ENCODE data around the gene TUT4.
"Not testable (repeated sequence)": the region's sequence is repeated elsewhere in the genome, so short reads cannot be mapped to it uniquely, and the experiment has no call there.

Gene TUT4, protein sequence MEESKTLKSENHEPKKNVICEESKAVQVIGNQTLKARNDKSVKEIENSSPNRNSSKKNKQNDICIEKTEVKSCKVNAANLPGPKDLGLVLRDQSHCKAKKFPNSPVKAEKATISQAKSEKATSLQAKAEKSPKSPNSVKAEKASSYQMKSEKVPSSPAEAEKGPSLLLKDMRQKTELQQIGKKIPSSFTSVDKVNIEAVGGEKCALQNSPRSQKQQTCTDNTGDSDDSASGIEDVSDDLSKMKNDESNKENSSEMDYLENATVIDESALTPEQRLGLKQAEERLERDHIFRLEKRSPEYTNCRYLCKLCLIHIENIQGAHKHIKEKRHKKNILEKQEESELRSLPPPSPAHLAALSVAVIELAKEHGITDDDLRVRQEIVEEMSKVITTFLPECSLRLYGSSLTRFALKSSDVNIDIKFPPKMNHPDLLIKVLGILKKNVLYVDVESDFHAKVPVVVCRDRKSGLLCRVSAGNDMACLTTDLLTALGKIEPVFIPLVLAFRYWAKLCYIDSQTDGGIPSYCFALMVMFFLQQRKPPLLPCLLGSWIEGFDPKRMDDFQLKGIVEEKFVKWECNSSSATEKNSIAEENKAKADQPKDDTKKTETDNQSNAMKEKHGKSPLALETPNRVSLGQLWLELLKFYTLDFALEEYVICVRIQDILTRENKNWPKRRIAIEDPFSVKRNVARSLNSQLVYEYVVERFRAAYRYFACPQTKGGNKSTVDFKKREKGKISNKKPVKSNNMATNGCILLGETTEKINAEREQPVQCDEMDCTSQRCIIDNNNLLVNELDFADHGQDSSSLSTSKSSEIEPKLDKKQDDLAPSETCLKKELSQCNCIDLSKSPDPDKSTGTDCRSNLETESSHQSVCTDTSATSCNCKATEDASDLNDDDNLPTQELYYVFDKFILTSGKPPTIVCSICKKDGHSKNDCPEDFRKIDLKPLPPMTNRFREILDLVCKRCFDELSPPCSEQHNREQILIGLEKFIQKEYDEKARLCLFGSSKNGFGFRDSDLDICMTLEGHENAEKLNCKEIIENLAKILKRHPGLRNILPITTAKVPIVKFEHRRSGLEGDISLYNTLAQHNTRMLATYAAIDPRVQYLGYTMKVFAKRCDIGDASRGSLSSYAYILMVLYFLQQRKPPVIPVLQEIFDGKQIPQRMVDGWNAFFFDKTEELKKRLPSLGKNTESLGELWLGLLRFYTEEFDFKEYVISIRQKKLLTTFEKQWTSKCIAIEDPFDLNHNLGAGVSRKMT (N-terminal part only)

DNA sequence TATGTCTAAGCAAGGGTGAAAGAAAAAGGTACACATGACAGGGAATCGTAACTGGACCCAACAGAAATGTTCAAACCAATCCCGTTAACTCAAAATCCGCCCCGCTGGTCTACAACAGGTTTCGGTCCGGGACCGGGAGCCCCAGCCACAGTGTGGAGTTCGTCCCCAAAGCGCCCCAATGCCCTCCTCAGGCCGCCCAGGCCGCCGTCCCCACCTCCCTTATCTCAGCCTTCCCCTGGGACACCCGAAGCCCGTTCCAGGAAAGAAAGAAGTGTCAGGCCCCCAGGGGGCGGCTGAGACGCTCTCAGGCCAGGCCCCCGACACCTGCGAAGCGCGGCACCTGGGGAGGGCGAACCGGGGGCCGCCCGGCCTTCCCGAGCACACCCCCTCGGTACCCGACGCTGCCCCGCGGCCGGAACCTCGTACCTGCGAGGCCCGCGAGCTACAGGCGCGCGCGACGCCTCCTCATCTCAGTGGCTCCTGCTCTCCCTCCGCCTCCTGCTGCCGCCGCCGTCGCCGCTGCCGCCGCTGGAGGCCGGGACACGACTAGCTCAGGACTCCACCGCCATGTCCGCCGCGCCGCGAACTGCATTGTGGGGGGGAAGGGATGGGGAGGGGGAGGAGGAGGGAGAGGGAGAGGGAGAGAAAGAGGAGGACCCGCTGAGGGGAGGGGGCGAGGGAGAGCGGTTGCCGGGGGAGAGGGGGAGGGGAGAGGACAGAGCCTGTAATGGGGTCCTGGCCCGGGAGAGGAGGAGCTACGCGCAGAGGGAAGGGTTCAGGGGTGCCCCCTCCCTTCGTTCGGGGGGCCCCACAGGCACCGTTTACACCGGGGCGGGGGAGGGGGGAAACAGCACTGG, at the start of gene TUT4:
Gene TUT4 (minus strand): TSS at position 588 of the 857 bp plus-strand sequence. CDS start 26,812 bp downstream, outside the sequence.
- DNase-seq (ENCODE audit: low read depth in 3 of 3): peak; percentile 46 to 55 (median 52)

DNA sequence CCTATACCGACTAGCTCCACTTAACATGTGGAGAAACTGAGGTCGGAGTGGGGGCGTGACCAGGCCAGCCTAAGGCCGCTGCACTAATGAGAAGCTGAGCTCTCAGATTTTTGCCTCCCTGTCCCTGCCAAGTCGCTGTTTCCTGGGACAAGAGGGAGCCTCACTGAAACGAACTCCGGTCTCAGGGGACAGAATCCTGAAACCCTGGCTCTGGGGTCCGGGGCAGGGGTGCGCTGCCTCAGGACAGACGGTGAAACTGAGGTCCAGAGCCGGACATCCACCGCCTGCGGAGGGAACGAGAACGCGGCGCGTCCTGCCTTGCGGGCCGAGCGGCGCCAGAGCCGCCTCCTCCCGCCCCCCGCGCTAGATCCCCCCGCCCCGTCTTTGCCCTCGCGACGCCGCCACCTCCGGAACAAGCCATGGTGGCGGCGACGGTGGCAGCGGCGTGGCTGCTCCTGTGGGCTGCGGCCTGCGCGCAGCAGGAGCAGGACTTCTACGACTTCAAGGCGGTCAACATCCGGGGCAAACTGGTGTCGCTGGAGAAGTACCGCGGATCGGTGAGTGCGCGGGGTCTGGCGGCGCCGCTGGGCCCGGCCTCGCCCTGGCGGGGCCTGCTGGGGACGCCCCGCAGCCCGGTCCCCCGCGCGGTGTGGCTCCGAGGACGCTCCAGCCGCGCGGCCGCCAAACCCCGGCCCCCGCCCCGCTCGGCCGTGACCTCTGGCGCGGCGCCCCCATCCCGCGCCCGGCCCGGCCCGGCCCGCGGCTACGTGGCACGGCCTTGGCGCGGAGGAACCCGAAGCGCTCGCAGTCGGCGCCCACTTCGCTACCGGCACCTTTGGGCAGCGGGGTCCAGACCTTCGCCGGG, 49.3 kb upstream of the TUT4 start, which contains the start of gene GPX7:
Gene GPX7 (plus strand): TSS at position 381 of the 865 bp plus-strand sequence. CDS start 39 bp downstream, at position 420.
- peak; percentile 28 to 32 (median 30) for DNase-seq (ENCODE audit: low read depth in 3 of 3)

DNA sequence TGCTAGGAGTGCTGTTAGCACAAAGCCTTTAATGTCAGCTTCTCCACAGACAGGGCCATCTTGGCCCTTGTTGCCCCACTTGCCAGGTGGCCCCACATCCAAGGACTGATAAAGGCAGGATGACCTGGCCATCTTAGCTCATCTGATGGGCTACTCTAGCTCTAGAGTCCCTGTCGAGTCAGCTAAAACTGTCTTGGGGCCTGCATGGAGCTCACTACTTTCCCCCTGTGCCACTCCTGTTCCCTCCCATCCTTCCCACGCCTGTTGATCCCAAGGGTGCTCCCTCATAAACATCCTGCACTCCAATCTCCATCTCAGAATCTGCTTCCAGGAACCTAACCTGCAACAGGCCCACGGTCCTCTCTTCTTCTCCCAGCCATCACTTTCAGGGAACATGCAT, 48.6 kb upstream of the TUT4 start:
- no peak for DNase-seq (ENCODE audit: low read depth in 3 of 3)

DNA sequence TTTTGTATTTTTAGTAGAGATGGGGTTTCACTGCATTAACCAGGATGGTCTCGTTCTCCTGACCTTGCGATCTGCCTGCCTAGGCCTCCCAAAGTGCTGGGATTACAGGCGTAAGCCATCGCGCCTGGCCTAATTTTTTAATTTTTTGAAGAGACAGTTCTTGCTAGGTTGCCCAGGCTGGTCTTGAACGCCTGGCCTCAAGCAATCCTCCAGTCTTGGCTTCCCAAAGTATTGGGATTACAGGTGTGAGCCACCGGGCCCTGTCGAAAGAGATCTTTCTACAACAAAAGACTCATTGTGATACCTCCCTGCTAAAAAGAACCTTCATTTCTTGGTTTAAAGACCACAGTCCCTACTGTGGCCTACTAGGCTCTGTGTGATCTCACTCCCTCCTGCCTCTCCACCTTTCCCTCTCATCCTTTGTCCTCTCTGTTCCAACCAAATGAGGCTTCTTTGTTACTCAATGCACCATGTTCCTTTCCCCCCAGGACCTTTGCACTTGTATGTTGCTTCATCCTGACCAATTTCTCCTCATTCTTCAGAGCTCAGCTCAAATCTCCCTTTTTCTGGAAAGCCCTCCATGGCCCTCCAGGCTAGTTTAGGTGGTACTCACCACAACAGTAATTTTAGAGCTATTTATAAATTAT, 47.8 kb upstream of the TUT4 start:
- no peak for DNase-seq (ENCODE audit: low read depth in 3 of 3)

DNA sequence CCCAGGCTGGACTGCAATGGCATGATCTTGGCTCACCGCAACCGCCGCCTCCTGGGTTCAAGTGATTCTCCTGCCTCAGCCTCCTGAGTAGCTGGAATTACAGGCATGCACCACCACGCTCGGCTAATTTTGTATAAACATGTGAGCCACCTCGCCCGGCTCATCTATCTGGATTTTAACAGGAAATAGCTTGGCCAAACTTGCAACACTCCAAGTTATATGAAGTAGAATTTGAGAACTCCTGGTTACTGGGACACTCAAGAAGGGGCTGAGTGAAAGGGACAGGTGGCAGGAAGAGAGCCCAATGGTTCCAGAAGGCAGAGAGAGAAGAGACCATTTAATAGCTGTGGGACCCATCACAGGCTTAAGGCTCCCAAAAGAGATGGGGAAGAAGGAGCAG, 46.3 kb upstream of the TUT4 start:
- no peak for DNase-seq (ENCODE audit: low read depth in 3 of 3)

DNA sequence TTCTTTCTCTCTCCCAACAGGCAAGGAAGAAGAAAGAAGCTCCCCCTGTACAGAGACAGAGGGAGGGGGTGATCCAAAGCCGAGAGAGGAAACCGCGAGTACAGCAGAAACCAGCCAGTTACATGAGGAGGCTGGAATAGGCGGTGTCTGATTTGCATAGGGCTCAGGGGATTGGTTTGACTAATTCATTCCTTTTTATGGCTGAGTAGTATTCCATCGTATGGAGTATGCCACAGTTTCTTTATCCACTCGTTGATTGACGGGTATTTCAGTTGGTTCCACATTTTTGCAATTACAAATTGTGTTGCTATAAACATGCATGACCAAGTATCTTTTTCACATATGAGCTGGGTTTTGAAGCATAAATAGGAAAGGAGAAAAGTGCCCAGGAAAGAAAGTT, 45.8 kb upstream of the TUT4 start:
- DNase-seq (ENCODE audit: low read depth in 3 of 3): no peak

DNA sequence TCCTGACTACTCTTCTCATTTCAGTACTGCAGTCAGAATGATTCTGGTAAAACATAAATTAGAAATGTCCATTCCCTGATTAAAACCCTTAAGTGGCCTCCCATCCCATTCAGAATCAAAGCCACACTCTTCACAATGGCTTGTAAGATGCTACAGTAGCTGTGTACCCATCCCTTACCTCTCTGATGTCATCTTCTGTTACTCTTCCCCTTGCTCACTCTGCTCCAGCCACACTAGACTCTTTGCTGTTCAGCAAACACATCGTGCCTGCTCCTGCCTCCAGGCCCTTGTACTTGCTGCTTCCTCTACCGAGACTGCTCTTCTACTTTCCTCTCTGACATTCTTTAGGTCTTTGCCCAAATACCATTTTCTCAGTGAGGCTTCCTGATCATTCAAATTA, 45.0 kb upstream of the TUT4 start:
- no peak for DNase-seq (ENCODE audit: low read depth in 3 of 3)

DNA sequence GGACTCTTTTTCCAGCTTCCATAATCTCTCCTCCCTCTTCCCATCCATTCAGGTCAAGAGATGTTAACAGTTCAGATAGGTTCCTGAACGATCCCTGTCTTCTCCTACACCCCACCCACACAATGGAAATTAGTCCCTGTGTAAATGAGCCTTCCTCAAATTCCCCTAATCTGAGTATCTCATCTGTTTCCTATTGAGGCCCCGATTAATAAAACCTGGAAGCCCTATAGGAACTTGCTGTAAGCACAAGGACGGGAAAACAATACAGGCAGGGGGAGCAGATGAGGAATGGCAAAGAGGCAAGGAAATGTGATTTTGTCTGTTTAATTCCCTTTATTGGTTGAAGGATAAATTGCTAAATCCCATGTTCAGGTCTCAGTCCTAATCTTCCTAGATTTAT, 42.2 kb upstream of the TUT4 start:
- DNase-seq (ENCODE audit: low read depth in 3 of 3): no peak

DNA sequence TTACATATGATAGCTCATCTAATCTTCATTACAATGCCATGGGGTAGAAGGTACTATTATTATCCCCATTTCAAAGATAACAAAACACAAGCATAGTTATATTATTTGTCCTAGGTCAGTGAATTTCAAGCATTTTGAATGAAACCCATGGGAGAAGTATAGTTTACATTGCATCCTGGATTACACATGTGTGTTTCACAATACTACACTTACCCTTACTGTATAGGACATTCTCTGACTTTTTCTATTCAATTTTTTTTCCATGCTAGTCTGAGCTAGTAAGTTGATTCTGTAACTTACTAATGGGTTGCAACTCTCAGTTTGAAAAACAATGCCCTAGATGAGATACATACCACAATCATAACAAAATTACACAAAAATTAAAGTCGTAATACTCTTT, 40.6 kb upstream of the TUT4 start:
- DNase-seq (ENCODE audit: low read depth in 3 of 3): no peak

DNA sequence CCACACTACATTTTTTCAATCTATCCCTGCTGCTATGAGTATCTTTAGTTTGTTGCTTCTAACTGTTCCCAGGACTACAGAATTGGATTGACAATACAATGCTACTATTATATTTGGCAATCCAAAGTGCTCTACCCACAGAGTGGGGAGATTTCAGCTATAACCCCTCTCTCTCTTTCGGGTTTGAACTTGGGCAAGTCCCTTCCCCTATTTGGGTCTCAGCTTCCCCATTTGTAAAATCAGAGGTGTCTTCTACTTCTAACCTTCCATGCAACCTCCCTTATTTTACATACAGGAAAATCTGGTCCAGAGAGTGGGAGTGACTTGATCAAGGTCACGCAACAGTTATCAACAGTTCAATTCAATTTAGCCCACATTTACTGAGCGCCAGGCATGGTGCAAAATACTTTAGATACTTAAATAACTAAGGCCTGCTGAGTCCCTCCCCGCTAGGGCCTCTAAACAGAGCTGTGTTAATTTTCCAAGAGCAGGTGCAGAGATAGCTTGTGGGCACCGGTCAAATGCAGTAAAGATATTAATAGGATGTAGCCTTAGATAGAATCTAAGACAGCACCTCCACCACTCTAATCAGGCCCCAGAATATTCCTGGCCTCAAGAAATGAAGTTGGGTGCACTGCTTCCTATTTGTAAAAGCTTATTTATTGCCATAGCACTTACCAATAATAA, 39.9 kb upstream of the TUT4 start:
- no peak for DNase-seq (ENCODE audit: low read depth in 3 of 3)

DNA sequence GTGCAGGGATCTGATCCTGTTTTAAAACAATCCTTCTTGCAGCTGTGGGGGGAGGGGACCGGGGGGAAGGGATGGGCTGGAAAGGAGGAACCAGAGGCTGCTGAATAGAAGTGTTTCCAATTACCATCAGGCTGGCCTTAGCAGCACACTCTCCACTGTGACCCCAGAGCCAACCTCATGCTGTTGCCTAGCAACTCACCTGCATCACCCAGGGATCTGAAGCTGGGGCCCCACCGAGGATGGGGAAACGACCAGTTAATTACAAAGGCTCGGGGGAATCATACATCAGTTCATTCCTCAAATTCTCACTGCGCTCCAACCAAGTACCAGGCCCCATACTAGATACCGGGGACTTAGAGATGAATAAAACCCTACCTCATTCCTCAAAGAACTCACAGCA, 37.4 kb upstream of the TUT4 start:
- DNase-seq (ENCODE audit: low read depth in 3 of 3): no peak

DNA sequence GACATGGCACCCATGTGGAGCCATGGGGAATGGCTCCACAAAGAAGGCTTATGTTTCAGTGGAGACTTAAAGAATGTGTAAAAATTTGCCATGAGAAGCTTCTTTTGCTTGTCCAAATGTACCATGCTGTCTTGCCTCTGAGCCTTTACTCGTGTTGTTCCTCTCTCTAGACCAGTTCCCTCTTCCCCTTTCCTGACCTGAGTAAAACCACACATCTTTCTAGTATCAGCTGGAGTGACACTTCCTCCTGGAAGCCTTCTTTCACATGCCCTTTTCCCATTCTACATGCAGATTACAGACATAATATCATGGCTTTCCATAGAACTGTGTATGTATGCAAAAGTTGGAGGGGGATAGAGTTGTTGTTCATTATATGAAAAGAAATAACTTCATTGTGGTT, 35.6 kb upstream of the TUT4 start:
- no peak for DNase-seq (ENCODE audit: low read depth in 3 of 3)

DNA sequence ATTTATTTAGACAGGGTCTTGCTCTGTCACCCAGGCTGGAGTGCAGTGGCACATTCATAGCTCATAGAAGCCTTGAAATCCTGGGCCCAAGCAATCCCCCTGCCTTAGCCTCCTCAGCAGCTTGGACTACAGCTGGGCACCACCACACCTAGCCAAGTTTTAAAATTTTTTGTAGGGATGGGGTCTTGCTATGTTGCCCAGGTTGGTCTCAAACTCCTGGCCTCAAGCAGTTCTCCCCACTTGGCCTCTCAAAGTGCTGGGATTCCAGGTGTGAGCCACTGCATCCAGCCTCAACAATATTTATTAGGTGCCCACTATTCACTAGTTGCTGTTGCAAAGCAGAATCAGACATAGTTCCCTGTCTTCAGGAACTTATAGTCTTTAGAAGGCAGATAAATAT, 35.1 kb upstream of the TUT4 start:
- DNase-seq (ENCODE audit: low read depth in 3 of 3): no peak

DNA sequence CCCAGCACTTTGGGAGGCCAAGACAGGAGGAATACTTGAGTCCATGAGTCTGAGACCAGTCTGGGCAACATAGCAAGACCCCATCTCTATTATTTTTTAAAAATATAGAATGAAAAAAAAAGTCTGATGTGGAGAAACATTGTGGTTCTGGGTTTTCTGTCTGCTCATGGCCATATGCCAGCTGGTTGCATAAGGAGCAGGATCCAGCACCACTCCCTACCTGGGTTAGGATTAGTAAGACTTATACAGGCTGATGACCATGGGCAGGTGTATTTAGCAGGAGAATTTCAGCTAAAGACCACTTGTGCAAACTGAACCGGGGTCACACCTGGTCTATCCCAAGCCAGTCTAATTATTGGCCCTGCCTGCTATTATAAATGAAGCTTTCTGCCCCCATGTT, 32.6 kb upstream of the TUT4 start:
- DNase-seq (ENCODE audit: low read depth in 3 of 3): no peak

DNA sequence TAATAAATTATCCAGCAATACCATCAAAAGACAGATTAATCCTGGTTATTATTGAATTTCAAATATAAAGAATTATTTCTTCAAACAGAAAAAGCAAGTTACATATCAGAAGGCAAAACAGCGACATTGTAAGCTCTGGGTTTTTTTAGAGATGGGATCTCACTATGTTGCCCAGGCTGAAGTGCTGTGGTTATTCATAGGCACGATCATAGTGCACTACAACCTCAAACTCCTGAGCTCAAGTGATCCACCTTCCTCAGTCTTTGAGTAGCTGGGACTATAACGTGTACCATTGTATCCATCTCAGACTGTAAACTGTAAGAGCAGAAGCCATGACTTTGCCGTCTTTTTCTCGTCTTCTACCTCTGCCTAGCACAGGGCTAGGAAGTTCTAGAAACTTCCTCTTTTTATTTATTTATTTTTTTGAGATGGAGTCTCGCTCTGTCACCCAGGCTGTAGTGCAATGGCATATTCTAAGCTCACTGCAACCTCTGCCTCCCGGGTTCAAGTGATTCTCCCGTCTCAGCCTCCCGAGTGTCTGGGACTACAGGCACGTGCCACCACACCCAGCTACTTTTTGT, 29.3 kb upstream of the TUT4 start:
- no peak for DNase-seq (ENCODE audit: low read depth in 3 of 3)

DNA sequence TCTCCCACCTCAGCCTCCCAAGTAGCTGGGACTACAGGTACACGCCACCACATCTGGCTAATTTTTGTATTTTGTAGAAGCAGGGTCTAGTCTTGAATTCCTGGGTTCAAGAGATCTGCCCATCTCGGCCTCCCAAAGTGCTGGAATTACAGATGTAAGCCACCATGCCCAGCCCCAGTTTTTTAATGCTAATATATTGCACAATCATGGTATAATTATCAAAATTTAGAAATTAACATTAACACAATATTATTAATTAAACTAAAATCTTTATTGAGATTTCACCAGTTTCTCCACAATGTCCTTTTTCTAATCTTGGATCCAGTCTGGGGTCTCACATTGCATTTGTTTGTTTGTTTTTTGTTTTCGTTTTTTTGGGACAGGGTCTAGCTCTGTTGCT, 27.4 kb upstream of the TUT4 start:
- DNase-seq (ENCODE audit: low read depth in 3 of 3): no peak

DNA sequence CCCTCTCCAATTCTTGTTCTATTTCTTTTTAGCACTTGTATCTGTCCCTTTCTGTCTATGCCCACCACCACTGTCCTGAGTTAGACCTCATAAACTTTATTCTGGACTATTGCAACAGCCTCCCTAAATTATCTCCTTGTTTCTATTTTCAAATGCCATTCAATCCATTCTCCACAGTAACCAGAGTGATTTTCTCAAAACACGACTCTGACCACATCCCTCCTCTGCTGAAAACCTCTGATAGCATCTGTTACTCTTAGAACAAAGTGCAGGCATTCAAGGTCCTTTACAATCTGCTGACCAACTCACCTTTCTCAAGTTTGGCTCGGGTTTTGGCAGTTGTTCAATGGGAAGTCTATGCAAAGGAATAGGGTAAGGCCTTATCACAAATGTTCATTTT, 26.5 kb upstream of the TUT4 start:
- no peak for DNase-seq (ENCODE audit: low read depth in 3 of 3)

DNA sequence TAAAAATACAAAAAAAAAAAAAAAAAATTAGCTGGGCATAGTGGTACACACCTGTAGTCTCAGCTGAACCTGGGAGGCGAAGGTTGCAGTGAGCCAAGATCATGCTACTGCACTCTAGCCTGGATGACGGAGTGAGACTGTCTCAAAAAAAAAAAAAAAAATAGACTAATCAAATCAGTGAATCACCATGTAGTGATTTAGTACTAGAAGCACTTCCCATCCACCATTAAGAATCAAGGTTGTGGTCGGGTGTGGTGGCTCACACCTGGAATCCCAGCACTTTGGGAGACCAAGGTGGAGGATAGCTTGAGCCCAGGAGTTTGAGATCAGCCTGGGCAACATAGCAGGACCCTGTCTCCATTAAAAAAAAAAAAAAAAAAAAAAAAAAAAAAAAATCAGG, 25.2 kb upstream of the TUT4 start:
- not testable (repeated sequence) for DNase-seq (ENCODE audit: low read depth in 3 of 3)

DNA sequence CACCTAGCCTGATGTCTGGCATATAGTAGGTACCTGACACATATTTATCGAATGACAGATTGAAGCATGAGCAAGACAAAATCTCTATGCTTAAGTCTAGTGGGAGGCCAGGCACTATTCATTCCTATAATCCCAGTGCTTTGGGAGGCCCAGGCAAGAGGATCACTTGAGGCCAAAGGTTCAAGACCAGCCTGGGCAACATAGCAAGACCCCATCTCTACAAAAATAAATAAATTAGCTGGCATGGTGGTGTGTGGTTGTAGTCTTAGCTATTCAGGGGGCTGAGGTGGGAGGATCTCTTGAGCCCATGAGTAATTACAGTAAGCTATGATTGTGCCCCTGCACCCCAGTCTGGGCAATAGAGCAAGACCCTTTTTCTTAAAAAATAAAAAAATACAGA, 23.2 kb upstream of the TUT4 start:
- DNase-seq (ENCODE audit: low read depth in 3 of 3): no peak

Measured in stimulated activated CD4-positive, alpha-beta T cell treated with anti-CD3 and anti-CD28 coated beads, TNF-alpha, amount 100 ng/mL, for 4 hours (primary cell).